B cell (primary cell): ENCODE data around the gene RICTOR. TPM values are rescaled to one million over a fixed set of nuclear protein-coding genes. Genes with fewer than 3 reads are reported as not detected.

Source experiments
- ATAC-seq: fragments of 200-7000 bp; cut with Tn5 transposase; one replicate; pipeline ENCODE4 v1.10.0; 2021; ENCODE audit warnings: low read depth, mild to moderate bottlenecking, moderate number of reproducible peaks, moderate library complexity
- CTCF ChIA-PET: fragments of 350-600 bp; sonication (Branson Sonifier 250); formaldehyde crosslinking; loops from one replicate; lab custom pipeline; 2021; ENCODE audit warnings: antibody characterized with exemption, inconsistent platforms; lab: Charles Lee
- POLR2A ChIA-PET: fragments of 350-600 bp; sonication (Branson Sonifier 250); formaldehyde crosslinking; loops from one replicate; lab custom pipeline; 2021; ENCODE audit warnings: antibody characterized with exemption; lab: Charles Lee
- DNase-seq: peaks from one replicate; pipeline ENCODE4 v3.0.0; 2013
- H2AFZ ChIP-seq: 2 replicates; pipeline ENCODE4 v1.6.1; 2012; ENCODE audit warnings: mild to moderate bottlenecking, low read depth, low read length; ENCODE audit not compliant: insufficient read depth, poor library complexity, severe bottlenecking
- H3K27ac ChIP-seq, 2 donors: 1 replicate in 1 of 2; 2 replicates in 1 of 2; pipeline ENCODE4 v1.5.1; 2012 to 2013; ENCODE audit warnings: low read length in 2 of 2, mild to moderate bottlenecking in 2 of 2, moderate library complexity in 1 of 2
- H3K27me3 ChIP-seq, 4 experiments: fragments of 200-600 bp in 1 of 4; sonication (generic) in 1 of 4; replicated peaks in 1 of 4; 1 replicate in 2 of 4; 2 replicates in 2 of 4; pipeline versions ENCODE4 v1.6.1 to v1.7.0; 2013 to 2016; ENCODE audit warnings: low read length in 3 of 4, mild to moderate bottlenecking in 2 of 4, mixed read lengths in 1 of 4, moderate library complexity in 1 of 4; ENCODE audit not compliant: insufficient read depth in 4 of 4, control insufficient read depth in 3 of 4; ENCODE audit errors: control extremely low read depth in 1 of 4
- H3K36me3 ChIP-seq, 2 experiments: replicated peaks in 1 of 2; 1 replicate in 1 of 2; 2 replicates in 1 of 2; pipeline versions ENCODE4 v1.6.1 to v1.7.1; 2013; ENCODE audit warnings: low read length in 1 of 2; ENCODE audit not compliant: insufficient read depth in 2 of 2, control insufficient read depth in 1 of 2; ENCODE audit errors: control extremely low read depth in 1 of 2, extremely low read depth in 1 of 2
- H3K4me1 ChIP-seq, 2 donors: fragments of 200-600 bp in 1 of 2; sonication (generic) in 1 of 2; 1 replicate in 1 of 2; 2 replicates in 1 of 2; pipeline versions ENCODE4 v1.5.1 to v1.6.1; 2013 to 2017; ENCODE audit warnings: low read length in 2 of 2; ENCODE audit not compliant: control insufficient read depth in 2 of 2, insufficient read depth in 2 of 2
- H3K4me2 ChIP-seq: replicated peaks from 2 replicates; pipeline ENCODE3; 2012; ENCODE audit warnings: mild to moderate bottlenecking, low read depth, low read length; ENCODE audit not compliant: poor library complexity, severe bottlenecking
- H3K4me3 ChIP-seq, 5 experiments: fragments of 200-600 bp in 1 of 5; sonication (generic) in 1 of 5; 1 replicate in 3 of 5; 2 replicates in 2 of 5; pipeline versions ENCODE4 v1.5.1 to v1.7.0; 2011 to 2016; ENCODE audit warnings: low read length in 4 of 5, mild to moderate bottlenecking in 4 of 5, low read depth in 2 of 5, control low read depth in 1 of 5, moderate library complexity in 1 of 5; ENCODE audit not compliant: insufficient read depth in 1 of 5; ENCODE audit errors: control extremely low read depth in 1 of 5, extremely low read depth in 1 of 5
- H3K79me2 ChIP-seq: fragments of 200-600 bp; sonication (generic); one replicate; pipeline ENCODE4 v1.6.0; 2016; ENCODE audit warnings: low read length; ENCODE audit not compliant: control insufficient read depth, insufficient read depth
- H3K9ac ChIP-seq: fragments of 200-600 bp; sonication (generic); 2 replicates; pipeline ENCODE4 v1.6.1; 2017; ENCODE audit warnings: mild to moderate bottlenecking, low read length, moderate library complexity
- H3K9me3 ChIP-seq, 3 donors: one replicate each; pipeline versions ENCODE4 v1.6.1 to v1.7.1; 2013; ENCODE audit warnings: low read length in 2 of 3; ENCODE audit not compliant: control insufficient read depth in 2 of 3, insufficient read depth in 1 of 3; ENCODE audit errors: control extremely low read depth in 1 of 3
- H4K20me1 ChIP-seq: 2 replicates; pipeline ENCODE4 v1.6.0; 2012; ENCODE audit warnings: mild to moderate bottlenecking, low read length; ENCODE audit not compliant: insufficient read depth, control insufficient read depth, poor library complexity, severe bottlenecking
- H3K27ac Mint-ChIP-seq: one replicate; pipeline ENCODE4 v1.8.0; 2021; ENCODE audit warnings: mixed read lengths
- H3K27me3 Mint-ChIP-seq: one replicate; pipeline ENCODE4 v1.8.0; 2021; ENCODE audit warnings: mixed read lengths
- H3K4me1 Mint-ChIP-seq: one replicate; pipeline ENCODE4 v1.8.0; 2021; ENCODE audit warnings: mixed read lengths
- H3K4me3 Mint-ChIP-seq: one replicate; pipeline ENCODE4 v1.8.0; 2021; ENCODE audit warnings: mixed read lengths
- H3K9me3 Mint-ChIP-seq: one replicate; pipeline ENCODE4 v1.8.0; 2022; ENCODE audit warnings: mixed read lengths; ENCODE audit not compliant: insufficient read depth
- EZH2 ChIP-seq: IDR thresholded peaks from 2 replicates; pipeline ENCODE4 v1.6.1; 2012; ENCODE audit warnings: borderline replicate concordance, low read depth, mild to moderate bottlenecking, moderate library complexity, low read length; ENCODE audit not compliant: insufficient read depth, poor library complexity, severe bottlenecking
- WGBS: methylation state at CpG from one replicate; pipeline ENCODE4 v1.1.5; 2013; ENCODE audit warnings: missing lambda C conversion rate; ENCODE audit not compliant: insufficient coverage; 5-methylcytosine and 5-hydroxymethylcytosine counted together
- intact Hi-C: fragments of 100-400 bp; cut with micrococcal nuclease; formaldehyde crosslinking; loops from one replicate; pipeline ENCODE4 v1.10.0; 2022
- polyA plus RNA-seq: library from polyadenylated mRNA; depleted of rRNA; stranded (reverse); fragments of >200 nt; gene quantifications from 2 replicates; pipeline ENCODE4 v1.2.3, GENCODE V29; 2012
- total RNA-seq, 2 donors: library from RNA; stranded (reverse); fragments of 120-200 nt in 1 of 2; gene quantifications; 1 replicate in 1 of 2; 2 replicates in 1 of 2; pipeline versions ENCODE4 v1.2.3 to v1.2.4, GENCODE V29; 2013 to 2022
- TF ChIP-seq, protein P1 (sequence below): fragments of 200-600 bp; IDR thresholded peaks from one replicate; pipeline ENCODE4 v1.8.0; 2022; ENCODE audit warnings: antibody characterized with exemption, mild to moderate bottlenecking

Gene RICTOR
- total and polyA plus RNA-seq, 2 donors (not counting 1 experiment from before 2014, with no cell fraction given): 15.4 to 84.3 TPM

DNA sequence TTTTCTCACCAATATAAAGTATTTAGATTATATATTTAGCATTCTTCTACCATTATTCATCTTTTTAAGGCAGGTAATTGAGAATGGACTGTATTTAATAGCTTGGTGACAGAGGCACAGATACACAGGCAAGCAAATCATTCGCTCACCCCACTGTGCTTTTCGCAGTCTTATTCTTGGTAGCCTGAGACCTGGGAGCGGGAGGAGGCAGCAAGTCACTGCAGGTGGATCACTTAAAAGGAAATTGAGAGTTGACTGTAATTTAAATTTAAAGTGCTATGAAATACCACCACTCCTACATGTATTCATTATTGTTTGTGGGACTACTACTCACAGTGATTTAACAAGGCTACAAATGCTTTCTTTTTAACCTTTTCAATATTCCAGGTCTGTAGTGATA is 9.7 kb downstream of the RICTOR start:
- peaks cover 0 to 2% of the 10 kb centered on the region in 2 donors for H3K4me1 ChIP-seq
- H3K9ac ChIP-seq: no peak overlapping the region
- TF ChIP-seq EZH2: no peak
- ChIA-PET POLR2A (no interaction called here), CTCF (no interaction called here)
- intact Hi-C loops: loop anchor here (5.0 kb wide), 1 partner anchor 42 kb away; no protein-coding TSS in a partner anchor
- H2AFZ ChIP-seq: no peak overlapping the region
- H3K36me3 ChIP-seq: peaks cover 20 to 42% of the 10 kb centered on the region in 2 experiments
- peaks cover 3 to 12% (median 9%) of the 10 kb centered on the region in 3 donors for H3K9me3 ChIP-seq
- no peak overlapping the region for H3K4me3 ChIP-seq
- no CpG with 5 or more reads among the region's 3 CpGs for WGBS
- no peak overlapping the region for H3K4me2 ChIP-seq
- Mint-ChIP-seq H3K4me1 (peaks cover 61% of the 10 kb centered on the region), H3K9me3 (peaks cover 10% of the 10 kb centered on the region), H3K4me3 (no peak overlapping the region), H3K27ac (no peak overlapping the region), H3K27me3 (no peaks in the 10 kb centered on the region)
- no peak overlapping the region for H3K27ac ChIP-seq
- DNase-seq (no peak), ATAC-seq (no peak)
- peaks cover 69% of the 10 kb centered on the region for H4K20me1 ChIP-seq
- H3K79me2 ChIP-seq: peaks cover 97% of the 10 kb centered on the region
- H3K27me3 ChIP-seq: no peaks in the 10 kb centered on the region

DNA sequence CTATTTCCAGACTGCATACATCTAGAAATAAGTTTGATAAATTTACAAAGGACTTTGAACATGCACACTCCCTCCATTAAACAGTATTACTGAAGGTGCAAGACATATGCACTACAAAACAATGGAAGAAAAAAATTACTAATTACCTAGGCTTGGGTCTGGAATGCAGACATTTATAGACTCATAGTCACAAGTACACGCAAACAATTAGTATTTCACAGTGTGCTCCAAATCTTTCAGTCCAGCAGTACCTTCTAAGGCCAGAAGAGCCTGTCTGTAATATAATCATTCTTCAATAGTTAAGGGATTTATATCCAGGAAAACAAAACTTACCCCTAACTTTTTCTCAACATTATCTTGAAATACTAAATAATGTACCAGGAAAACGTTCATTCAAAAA is 11.2 kb downstream of the RICTOR start:
- CTCF ChIA-PET: no interaction called here

More for the DNA sequence above, 11.2 kb downstream of the RICTOR start:
- Mint-ChIP-seq H3K4me3 (no peak overlapping the region), H3K4me1 (peaks cover 63% of the 10 kb centered on the region), H3K27me3 (no peaks in the 10 kb centered on the region), H3K27ac (no peak overlapping the region), H3K9me3 (peaks cover 10% of the 10 kb centered on the region)
- Histone ChIP-seq H3K36me3 (peaks cover 14 to 29% of the 10 kb centered on the region in 2 experiments), H2AFZ (no peak overlapping the region), H3K79me2 (peaks cover 97% of the 10 kb centered on the region), H3K4me3 (no peak overlapping the region), H3K4me1 (peaks cover 0 to 16% of the 10 kb centered on the region in 2 donors), H3K27ac (no peak overlapping the region), H4K20me1 (peaks cover 75% of the 10 kb centered on the region), H3K4me2 (no peak overlapping the region), H3K9ac (no peak overlapping the region), H3K27me3 (no peaks in the 10 kb centered on the region), H3K9me3 (peaks cover 3 to 12% (median 9%) of the 10 kb centered on the region in 3 donors)
- no CpG with 5 or more reads among the region's 2 CpGs for WGBS
- ATAC-seq (no peak), DNase-seq (no peak)
- TF ChIP-seq, protein P1, sequence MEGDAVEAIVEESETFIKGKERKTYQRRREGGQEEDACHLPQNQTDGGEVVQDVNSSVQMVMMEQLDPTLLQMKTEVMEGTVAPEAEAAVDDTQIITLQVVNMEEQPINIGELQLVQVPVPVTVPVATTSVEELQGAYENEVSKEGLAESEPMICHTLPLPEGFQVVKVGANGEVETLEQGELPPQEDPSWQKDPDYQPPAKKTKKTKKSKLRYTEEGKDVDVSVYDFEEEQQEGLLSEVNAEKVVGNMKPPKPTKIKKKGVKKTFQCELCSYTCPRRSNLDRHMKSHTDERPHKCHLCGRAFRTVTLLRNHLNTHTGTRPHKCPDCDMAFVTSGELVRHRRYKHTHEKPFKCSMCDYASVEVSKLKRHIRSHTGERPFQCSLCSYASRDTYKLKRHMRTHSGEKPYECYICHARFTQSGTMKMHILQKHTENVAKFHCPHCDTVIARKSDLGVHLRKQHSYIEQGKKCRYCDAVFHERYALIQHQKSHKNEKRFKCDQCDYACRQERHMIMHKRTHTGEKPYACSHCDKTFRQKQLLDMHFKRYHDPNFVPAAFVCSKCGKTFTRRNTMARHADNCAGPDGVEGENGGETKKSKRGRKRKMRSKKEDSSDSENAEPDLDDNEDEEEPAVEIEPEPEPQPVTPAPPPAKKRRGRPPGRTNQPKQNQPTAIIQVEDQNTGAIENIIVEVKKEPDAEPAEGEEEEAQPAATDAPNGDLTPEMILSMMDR: no peak
- no peak for TF ChIP-seq EZH2
- intact Hi-C loops: loop anchor here (5.0 kb wide), 1 partner anchor 41 kb away; no protein-coding TSS in a partner anchor
- POLR2A ChIA-PET: no interaction called here
